ENCODE data around the gene RBMS1. TPM values are rescaled to one million over a fixed set of nuclear protein-coding genes. Genes with fewer than 3 reads are reported as not detected.

The RBMS1 gene
- polyA plus RNA-seq, 1 donor from 2014 or later = 8.4 TPM

- Histone ChIP-seq H3K9me2 (ENCODE audit: insufficient read depth, low read length) (no peaks in the 10 kb centered on the region), H3K4me2 (ENCODE audit: low read length) (no peak overlapping the region), H3K27me3 (ENCODE audit: insufficient read depth, low read depth, low read length) (no peaks in the 10 kb centered on the region), H4K20me1 (ENCODE audit: insufficient read depth) (no peaks in the 10 kb centered on the region), H3F3A (ENCODE audit: insufficient read depth, low read length, poor library complexity, severe bottlenecking) (no peaks in the 10 kb centered on the region), H3K79me2 (replicated peaks; ENCODE audit: insufficient read depth, low read length) (no peaks in the 10 kb centered on the region), H3K9ac (ENCODE audit: low read length) (no peak overlapping the region), H3K4me3 (ENCODE audit: low read length) (no peak overlapping the region), H3K9me3 (ENCODE audit: low read length) (no peaks in the 10 kb centered on the region), H3K27ac (ENCODE audit: low read length) (no peak overlapping the region), H3K36me3 (ENCODE audit: insufficient read depth, low read length) (no peaks in the 10 kb centered on the region), H2AFZ (ENCODE audit: low read depth, low read length) (no peak overlapping the region)
- TF ChIP-seq POLR2AphosphoS5 (IDR thresholded peaks at IDR 0.05) (no peak), CTCF (IDR thresholded peaks at IDR 0.05; ENCODE audit: poor library complexity, severe bottlenecking) (no peak), EZH2 (IDR thresholded peaks at IDR 0.05; ENCODE audit: borderline replicate concordance, insufficient read depth, low read length, poor library complexity, severe bottlenecking) (no peak), MXI1 (conservative IDR thresholded peaks at IDR 0.05; ENCODE audit: poor library complexity, severe bottlenecking) (no peak), TAF1 (IDR thresholded peaks at IDR 0.05; ENCODE audit: low read depth) (no peak), RAD21 (conservative IDR thresholded peaks at IDR 0.05) (no peak), EP300 (conservative IDR thresholded peaks at IDR 0.05; ENCODE audit: poor library complexity, severe bottlenecking) (no peak), REST (IDR thresholded peaks at IDR 0.05; ENCODE audit: borderline replicate concordance) (no peak), SMC3 (conservative IDR thresholded peaks at IDR 0.05; ENCODE audit: poor library complexity) (no peak)
Measured at GRCh38 chr2:160376576-160376975, 117.0 kb downstream of the RBMS1 start.

GRCh38 chr2:160375802-160376469 lies 117.7 kb downstream of the RBMS1 start:
- Histone ChIP-seq H3K36me3 (ENCODE audit: insufficient read depth, low read length) (no peaks in the 10 kb centered on the region), H3K4me2 (ENCODE audit: low read length) (no peak overlapping the region), H4K20me1 (ENCODE audit: insufficient read depth) (no peaks in the 10 kb centered on the region), H2AFZ (ENCODE audit: low read depth, low read length) (no peak overlapping the region), H3K9me2 (ENCODE audit: insufficient read depth, low read length) (no peaks in the 10 kb centered on the region), H3K27ac (ENCODE audit: low read length) (no peak overlapping the region), H3K9me3 (ENCODE audit: low read length) (no peaks in the 10 kb centered on the region), H3K79me2 (replicated peaks; ENCODE audit: insufficient read depth, low read length) (no peaks in the 10 kb centered on the region), H3K9ac (ENCODE audit: low read length) (no peak overlapping the region), H3K27me3 (ENCODE audit: insufficient read depth, low read depth, low read length) (no peaks in the 10 kb centered on the region), H3K4me3 (ENCODE audit: low read length) (no peak overlapping the region), H3F3A (ENCODE audit: insufficient read depth, low read length, poor library complexity, severe bottlenecking) (no peaks in the 10 kb centered on the region)
- no peak for TF ChIP-seq CTCF (IDR thresholded peaks at IDR 0.05; ENCODE audit: poor library complexity, severe bottlenecking)
- no peak for TF ChIP-seq MXI1 (conservative IDR thresholded peaks at IDR 0.05; ENCODE audit: poor library complexity, severe bottlenecking)
- no peak for TF ChIP-seq EZH2 (IDR thresholded peaks at IDR 0.05; ENCODE audit: borderline replicate concordance, insufficient read depth, low read length, poor library complexity, severe bottlenecking)
- TF ChIP-seq TAF1 (IDR thresholded peaks at IDR 0.05; ENCODE audit: low read depth) = no peak
- TF ChIP-seq SMC3 (conservative IDR thresholded peaks at IDR 0.05; ENCODE audit: poor library complexity) = no peak
- TF ChIP-seq POLR2AphosphoS5 (IDR thresholded peaks at IDR 0.05) = no peak
- no peak for TF ChIP-seq RAD21 (conservative IDR thresholded peaks at IDR 0.05)
- no peak for TF ChIP-seq REST (IDR thresholded peaks at IDR 0.05; ENCODE audit: borderline replicate concordance)
- TF ChIP-seq EP300 (conservative IDR thresholded peaks at IDR 0.05; ENCODE audit: poor library complexity, severe bottlenecking) = no peak

Measured in neural cell (in vitro differentiated cells).